Uterus (tissue), 4 donors: Measurements from ENCODE around the gene GHR. TPM values are rescaled to one million over a fixed set of nuclear protein-coding genes. Genes with fewer than 3 reads are reported as not detected.

ENCODE experiments used
- DNase-seq, 2 donors: peaks; one replicate each; pipeline ENCODE4 v3.0.0-alpha.2; 2019 to 2020
- H3K27ac ChIP-seq, 2 donors: fragments of 200-600 bp; sonication (generic); 1 replicate in 1 of 2; 2 replicates in 1 of 2; pipeline ENCODE4 v1.5.1; 2016 to 2018
- H3K27me3 ChIP-seq, 2 donors: fragments of 200-600 bp; sonication (generic); one replicate each; pipeline ENCODE4 v1.5.1; 2018 to 2019; ENCODE audit warnings: control low read depth in 1 of 2
- H3K36me3 ChIP-seq, 2 donors: fragments of 200-600 bp; sonication (generic); one replicate each; pipeline ENCODE4 v1.5.1; 2019; ENCODE audit warnings: control low read depth in 1 of 2
- H3K4me1 ChIP-seq, 2 donors: fragments of 200-600 bp; sonication (generic); one replicate each; pipeline ENCODE4 v1.5.1; 2018 to 2019; ENCODE audit warnings: control low read depth in 1 of 2
- H3K4me3 ChIP-seq, 2 donors: fragments of 200-600 bp; sonication (generic); 1 replicate in 1 of 2; 2 replicates in 1 of 2; pipeline ENCODE4 v1.5.1; 2018 to 2019; ENCODE audit warnings: mild to moderate bottlenecking in 1 of 2
- H3K9me3 ChIP-seq, 2 donors: fragments of 200-600 bp; sonication (generic); one replicate each; pipeline ENCODE4 v1.5.1; 2019; ENCODE audit warnings: control low read depth in 1 of 2
- POLR2A ChIP-seq, 2 donors: fragments of 450-650 bp; IDR thresholded peaks; one replicate each; pipeline ENCODE4 v1.6.1; 2016; ENCODE audit warnings: antibody characterized with exemption in 2 of 2, mild to moderate bottlenecking in 1 of 2, moderate library complexity in 1 of 2
- intact Hi-C: fragments of 100-400 bp; cut with DNase I; formaldehyde crosslinking; loops from one replicate; pipeline ENCODE4 v1.15.1; 2023; ENCODE audit warnings: low total_unique reads
- total RNA-seq, 4 donors: library from RNA; depleted of rRNA in 3 of 4; stranded (reverse); fragments of >200 nt in 3 of 4; gene quantifications; one replicate each; pipeline versions ENCODE4 v1.1.0 to v1.2.4, GENCODE V29; 2014 to 2023
- TF ChIP-seq, protein P1 (sequence below), 4 experiments: fragments of 200-600 bp in 2 of 4; fragments of 450-650 bp in 2 of 4; sonication (generic) in 2 of 4; IDR thresholded peaks; one replicate each; pipeline ENCODE4 v1.5.1; 2016 to 2019; ENCODE audit warnings: antibody characterized with exemption in 4 of 4, mild to moderate bottlenecking in 2 of 4, moderate library complexity in 1 of 4
- donor health status: DM: yes; HTN: yes; CAD: no.

GHR gene
- total RNA-seq, 4 donors from 2014 or later: 1.8 to 19.7 (median 5.6) TPM

DNA sequence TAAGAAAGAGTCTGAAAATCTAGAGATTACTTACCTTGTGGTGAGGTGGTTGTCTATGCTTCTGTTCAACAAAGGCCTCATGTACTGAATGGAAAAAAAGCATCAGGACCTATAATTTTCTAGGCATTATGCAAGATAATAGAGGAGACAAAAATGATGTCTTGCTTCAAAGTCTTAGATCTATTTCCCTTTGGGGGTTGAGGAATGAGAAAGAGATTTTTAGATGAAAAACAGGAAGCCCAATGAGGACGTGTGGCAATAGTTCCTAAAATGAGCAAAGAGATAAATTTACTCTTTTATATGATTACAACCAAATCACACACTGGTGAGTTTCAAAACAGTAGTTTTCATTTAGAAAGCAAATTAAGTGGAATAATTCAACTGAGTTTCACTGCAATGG lies 99.5 kb downstream of the GHR start:
- Histone ChIP-seq H3K4me1 (no peaks in the 10 kb centered on the region), H3K36me3 (no peaks in the 10 kb centered on the region), H3K4me3 (no peak overlapping the region), H3K9me3 (no peaks in the 10 kb centered on the region), H3K27me3 (no peaks in the 10 kb centered on the region), H3K27ac (no peak overlapping the region)
- no peak for DNase-seq
- TF ChIP-seq POLR2A (IDR thresholded peaks at IDR 0.05): no peak
- TF ChIP-seq, protein P1, sequence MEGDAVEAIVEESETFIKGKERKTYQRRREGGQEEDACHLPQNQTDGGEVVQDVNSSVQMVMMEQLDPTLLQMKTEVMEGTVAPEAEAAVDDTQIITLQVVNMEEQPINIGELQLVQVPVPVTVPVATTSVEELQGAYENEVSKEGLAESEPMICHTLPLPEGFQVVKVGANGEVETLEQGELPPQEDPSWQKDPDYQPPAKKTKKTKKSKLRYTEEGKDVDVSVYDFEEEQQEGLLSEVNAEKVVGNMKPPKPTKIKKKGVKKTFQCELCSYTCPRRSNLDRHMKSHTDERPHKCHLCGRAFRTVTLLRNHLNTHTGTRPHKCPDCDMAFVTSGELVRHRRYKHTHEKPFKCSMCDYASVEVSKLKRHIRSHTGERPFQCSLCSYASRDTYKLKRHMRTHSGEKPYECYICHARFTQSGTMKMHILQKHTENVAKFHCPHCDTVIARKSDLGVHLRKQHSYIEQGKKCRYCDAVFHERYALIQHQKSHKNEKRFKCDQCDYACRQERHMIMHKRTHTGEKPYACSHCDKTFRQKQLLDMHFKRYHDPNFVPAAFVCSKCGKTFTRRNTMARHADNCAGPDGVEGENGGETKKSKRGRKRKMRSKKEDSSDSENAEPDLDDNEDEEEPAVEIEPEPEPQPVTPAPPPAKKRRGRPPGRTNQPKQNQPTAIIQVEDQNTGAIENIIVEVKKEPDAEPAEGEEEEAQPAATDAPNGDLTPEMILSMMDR (IDR thresholded peaks at IDR 0.05): no peak
- intact Hi-C loops: no loop called here

DNA sequence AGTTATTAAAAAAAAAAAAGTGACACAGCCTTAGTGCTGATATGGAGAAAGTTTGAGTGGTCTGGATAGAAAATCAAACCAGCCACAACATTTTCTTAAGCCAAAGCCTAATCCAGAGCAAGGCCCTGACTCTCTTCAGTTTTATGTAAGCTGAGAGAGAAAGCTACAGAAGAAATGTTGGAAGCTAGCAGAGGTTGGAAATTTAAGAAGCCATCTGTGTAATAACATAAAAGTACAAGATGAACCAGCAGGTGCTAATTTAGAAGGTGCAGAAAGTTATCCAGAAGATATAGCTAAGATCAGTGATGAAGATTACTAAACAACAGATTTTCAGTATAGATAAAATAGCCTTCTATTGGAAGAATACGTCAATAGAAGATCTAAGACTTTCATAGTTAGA lies 102.9 kb downstream of the GHR start:
- Histone ChIP-seq H3K36me3 (no peaks in the 10 kb centered on the region), H3K27me3 (no peaks in the 10 kb centered on the region), H3K9me3 (no peaks in the 10 kb centered on the region), H3K4me3 (no peak overlapping the region), H3K27ac (no peak overlapping the region), H3K4me1 (no peaks in the 10 kb centered on the region)
- no peak for DNase-seq
- intact Hi-C loops: no loop called here
- no peak for TF ChIP-seq POLR2A (IDR thresholded peaks at IDR 0.05)
- TF ChIP-seq, protein P1 (IDR thresholded peaks at IDR 0.05): no peak

DNA sequence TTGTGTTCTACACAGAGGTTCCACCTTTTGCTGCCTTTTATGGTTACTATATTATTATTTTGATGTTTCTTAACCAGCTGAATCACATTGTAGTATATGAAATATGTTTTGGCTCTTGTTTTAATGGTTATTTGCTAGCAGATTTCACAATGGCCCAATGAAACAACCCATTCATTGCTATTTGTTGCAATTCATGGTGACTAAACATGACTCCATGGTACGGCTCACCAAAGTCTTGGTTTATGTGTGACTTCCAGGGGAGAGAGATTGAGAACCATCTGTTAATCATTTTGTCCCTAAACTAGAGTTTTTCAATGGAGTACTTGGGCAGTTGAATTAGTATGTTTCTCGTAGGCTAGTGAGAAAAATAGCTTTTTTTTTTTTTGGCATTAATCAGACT lies 108.4 kb downstream of the GHR start:
- no peak for DNase-seq
- H3K9me3 ChIP-seq: no peaks in the 10 kb centered on the region
- no peaks in the 10 kb centered on the region for H3K27me3 ChIP-seq

DNA sequence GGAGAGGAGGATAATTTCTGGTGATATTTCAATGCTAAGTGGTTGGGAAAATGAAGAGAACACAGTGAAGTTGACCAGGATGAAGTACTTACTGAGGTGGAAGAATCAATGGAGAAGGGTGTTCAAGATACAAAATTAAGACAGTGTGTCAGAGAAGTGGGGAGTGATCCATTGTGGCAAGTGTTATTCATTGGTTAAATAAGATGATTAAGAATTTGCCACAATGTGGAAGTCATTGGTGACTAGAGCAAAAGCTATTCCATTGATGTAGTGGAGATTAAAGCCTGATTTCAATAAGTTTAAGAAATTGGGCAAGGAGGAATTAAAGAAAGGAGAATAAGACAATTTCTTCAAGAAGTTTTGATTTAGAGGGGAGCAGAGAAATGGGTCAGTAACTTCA lies 118.9 kb downstream of the GHR start:
- Histone ChIP-seq H3K4me1 (no peaks in the 10 kb centered on the region), H3K4me3 (no peak overlapping the region), H3K36me3 (no peaks in the 10 kb centered on the region), H3K27ac (no peak overlapping the region), H3K9me3 (no peaks in the 10 kb centered on the region), H3K27me3 (no peaks in the 10 kb centered on the region)
- intact Hi-C loops: no loop called here
- no peak for TF ChIP-seq POLR2A (IDR thresholded peaks at IDR 0.05)
- TF ChIP-seq, protein P1 (IDR thresholded peaks at IDR 0.05): no peak
- DNase-seq: no peak

More for the DNA sequence above, 108.4 kb downstream of the GHR start:
- Histone ChIP-seq H3K4me3 (no peak overlapping the region), H3K36me3 (no peaks in the 10 kb centered on the region), H3K4me1 (no peaks in the 10 kb centered on the region), H3K27ac (no peak overlapping the region)
- TF ChIP-seq, protein P1 (IDR thresholded peaks at IDR 0.05): no peak
- TF ChIP-seq POLR2A (IDR thresholded peaks at IDR 0.05): no peak
- intact Hi-C loops: no loop called here

DNA sequence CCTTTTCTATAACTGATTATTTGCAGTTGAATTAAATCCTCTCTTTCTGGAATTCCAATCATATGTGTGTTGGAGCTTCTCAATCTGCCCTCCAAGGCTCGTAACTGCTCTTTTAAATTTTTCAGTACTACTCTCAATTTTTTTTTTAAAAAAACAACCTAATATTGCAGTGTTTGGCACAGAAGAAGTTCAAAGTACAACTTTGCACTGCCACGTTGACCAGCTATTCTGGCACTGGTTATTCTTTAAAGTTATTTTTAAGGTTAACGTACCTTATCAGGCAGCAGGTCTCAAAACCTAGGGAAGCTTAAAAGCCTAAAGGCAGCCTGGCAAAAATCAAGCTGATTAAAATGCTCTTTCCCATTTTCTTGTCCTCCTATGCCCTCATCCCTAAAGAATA lies 120.5 kb downstream of the GHR start:
- no peak overlapping the region for H3K4me3 ChIP-seq
- intact Hi-C loops: no loop called here
- no peaks in the 10 kb centered on the region for H3K9me3 ChIP-seq
- TF ChIP-seq, protein P1 (IDR thresholded peaks at IDR 0.05): no peak
- no peak for TF ChIP-seq POLR2A (IDR thresholded peaks at IDR 0.05)
- no peaks in the 10 kb centered on the region for H3K27me3 ChIP-seq
- no peak overlapping the region for H3K27ac ChIP-seq
- H3K36me3 ChIP-seq: no peaks in the 10 kb centered on the region
- no peaks in the 10 kb centered on the region for H3K4me1 ChIP-seq
- no peak for DNase-seq
